K562 (cell line): ENCODE results near the gene PPA2. TPM values are rescaled to one million over a fixed set of nuclear protein-coding genes. Genes with fewer than 3 reads are reported as not detected.

Source experiments
- ATAC-seq: fragments of 200-7000 bp; cut with Tn5 transposase; 3 replicates; pipeline ENCODE4 v1.9.1; 2020; ENCODE audit warnings: moderate library complexity
- BruUV-seq: library from RNA; stranded (reverse); fragments of 400-500 nt; replicated peaks from 2 replicates; lab custom pipeline; 2021; lab: Mats Ljungman, UMichigan
- CTCF ChIA-PET: fragments of 300-600 bp; formaldehyde crosslinking; extraction: SDS; loops from one replicate; lab custom pipeline; 2021; ENCODE audit warnings: low intra/inter-chr PET ratio; lab: Yijun Ruan, JAX
- POLR2A ChIA-PET: fragments of 300-600, 350-650 bp; sonication (Branson Sonifier 250); formaldehyde crosslinking; extraction: SDS; loops from one replicate; lab custom pipeline; 2021; ENCODE audit warnings: antibody characterized with exemption, inconsistent platforms; lab: Yijun Ruan, JAX
- DNase-seq, 4 experiments: peaks; one replicate each; pipeline versions ENCODE4 v3.0.0 to v3.0.0-alpha.2; 2011 to 2018; ENCODE audit warnings: low spot score in 3 of 4, mixed read lengths in 3 of 4; ENCODE audit errors: extremely low read depth in 1 of 4
- FAIRE-seq: peaks from 2 replicates; lab custom pipeline; 2011; peaks lifted over from hg19 to GRCh38; lab: Jason Lieb, UNC
- H2AFZ ChIP-seq: 2 replicates; pipeline ENCODE4 v1.6.0; 2011; ENCODE audit warnings: low read depth, low read length, control low read depth, inconsistent platforms
- H3K27ac ChIP-seq: fragments of 200-600 bp; 3 replicates; pipeline ENCODE4 v1.8.0; 2011; ENCODE audit warnings: low read depth, mild to moderate bottlenecking, control low read depth, inconsistent platforms, low read length, moderate library complexity, mixed read lengths; ENCODE audit errors: extremely low read depth
- H3K27me3 ChIP-seq, 2 experiments: fragments of 300-600 bp in 1 of 2; 2 replicates in 1 of 2; 3 replicates in 1 of 2; pipeline versions ENCODE4 v1.6.0 to v1.8.0; 2011; ENCODE audit warnings: inconsistent platforms in 2 of 2, low read length in 2 of 2, mild to moderate bottlenecking in 1 of 2, mixed read lengths in 1 of 2, moderate library complexity in 1 of 2; ENCODE audit not compliant: control insufficient read depth in 2 of 2, insufficient read depth in 2 of 2
- H3K36me3 ChIP-seq: fragments of 300-600 bp; 3 replicates; pipeline ENCODE4 v1.8.0; 2011; ENCODE audit warnings: mild to moderate bottlenecking, low read length, inconsistent platforms; ENCODE audit not compliant: control insufficient read depth, insufficient read depth
- H3K4me1 ChIP-seq, 2 experiments: fragments of 200-600 bp in 1 of 2; replicated peaks in 1 of 2; 2 replicates in 1 of 2; 3 replicates in 1 of 2; pipeline versions ENCODE4 v1.5.1 to v1.8.0; 2011; ENCODE audit warnings: inconsistent platforms in 2 of 2, low read length in 2 of 2, mild to moderate bottlenecking in 1 of 2, mixed read lengths in 1 of 2, moderate library complexity in 1 of 2; ENCODE audit not compliant: control insufficient read depth in 2 of 2, insufficient read depth in 2 of 2
- H3K4me2 ChIP-seq: 2 replicates; pipeline ENCODE4 v1.6.1; 2011; ENCODE audit warnings: low read length, control low read depth, inconsistent platforms, mixed read lengths; ENCODE audit not compliant: insufficient read depth
- H3K4me3 ChIP-seq: fragments of 200-600 bp; sonication (generic), shearing (Covaris generic); 2 replicates; pipeline ENCODE4 v1.5.1; 2016; ENCODE audit warnings: control low read depth, inconsistent platforms
- H3K79me2 ChIP-seq: fragments of 200-600 bp; 3 replicates; pipeline ENCODE4 v1.8.0; 2011; ENCODE audit warnings: low read length, inconsistent platforms; ENCODE audit not compliant: control insufficient read depth, insufficient read depth
- H3K9ac ChIP-seq, 2 experiments: 2 replicates each; pipeline versions ENCODE4 v1.6.0 to v1.6.1; 2011; ENCODE audit warnings: low read depth in 2 of 2, low read length in 2 of 2, control low read depth in 1 of 2, inconsistent platforms in 1 of 2, mild to moderate bottlenecking in 1 of 2, mixed read lengths in 1 of 2; ENCODE audit not compliant: insufficient read depth in 1 of 2
- H3K9me1 ChIP-seq: one replicate; pipeline ENCODE4 v1.6.0; 2011; ENCODE audit warnings: inconsistent platforms, mild to moderate bottlenecking, low read length, moderate library complexity; ENCODE audit not compliant: control insufficient read depth, insufficient read depth
- H3K9me3 ChIP-seq: replicated peaks from 2 replicates; pipeline ENCODE4 v1.5.1; 2011; ENCODE audit warnings: low read depth, low read length, inconsistent platforms; ENCODE audit not compliant: control insufficient read depth, insufficient read depth
- H4K20me1 ChIP-seq: replicated peaks from 2 replicates; pipeline ENCODE4 v1.6.1; 2011; ENCODE audit warnings: low read length, inconsistent platforms, mixed read lengths; ENCODE audit not compliant: control insufficient read depth, insufficient read depth
- BCL6 ChIP-seq: fragments of 250-450 bp; sonication (Bioruptor Pico); IDR thresholded peaks from 2 replicates; pipeline ENCODE4 v1.4.0; 2020
- CBX3 ChIP-seq, 2 experiments: IDR thresholded peaks; 1 replicate in 1 of 2; 2 replicates in 1 of 2; pipeline ENCODE4 v1.6.1; 2012; ENCODE audit warnings: inconsistent platforms in 2 of 2, low read length in 2 of 2, borderline replicate concordance in 1 of 2, control low read depth in 1 of 2
- CHD4 ChIP-seq: fragments of 200-600 bp; sonication (generic); IDR thresholded peaks from 3 replicates; pipeline ENCODE4 v1.6.1; 2012; ENCODE audit warnings: low read depth, mild to moderate bottlenecking, mixed read lengths, low read length, inconsistent platforms; ENCODE audit not compliant: insufficient read depth, insufficient replicate concordance, poor library complexity, severe bottlenecking
- GTF3C2 ChIP-seq: IDR thresholded peaks from 3 replicates; pipeline ENCODE4 v1.6.1; 2011; ENCODE audit warnings: borderline replicate concordance, mild to moderate bottlenecking, moderate library complexity; ENCODE audit not compliant: insufficient read length; ENCODE audit errors: extremely low read depth
- HMGN3 ChIP-seq: IDR thresholded peaks from 2 replicates; pipeline ENCODE4 v1.6.1; 2011; ENCODE audit warnings: borderline replicate concordance, low read depth, mild to moderate bottlenecking, mixed read lengths, low read length; ENCODE audit not compliant: insufficient read length; ENCODE audit errors: extremely low read depth
- LEF1 ChIP-seq: fragments of 450-650 bp; IDR thresholded peaks from 2 replicates; pipeline ENCODE4 v1.6.1; 2016; ENCODE audit warnings: mild to moderate bottlenecking
- MTA2 ChIP-seq: fragments of 450-650 bp; IDR thresholded peaks from 2 replicates; pipeline ENCODE4 v1.6.1; 2016; ENCODE audit warnings: low read depth
- POLR2G ChIP-seq: fragments of 200-400 bp; formaldehyde crosslinking; IDR thresholded peaks from 2 replicates; pipeline ENCODE4 v1.6.1; 2017; ENCODE audit warnings: low read depth, mild to moderate bottlenecking, antibody characterized with exemption, low read length, moderate library complexity
- STAG1 ChIP-seq: sonication (generic); formaldehyde crosslinking; IDR thresholded peaks from 2 replicates; pipeline ENCODE4 v1.5.0; 2020; ENCODE audit warnings: missing genetic modification reagents, borderline replicate concordance
- YY1 ChIP-seq, 3 experiments: IDR thresholded peaks; 2 replicates each; pipeline ENCODE4 v1.6.1; 2011; ENCODE audit warnings: low read length in 2 of 3, mild to moderate bottlenecking in 2 of 3, moderate library complexity in 2 of 3, borderline replicate concordance in 1 of 3, control low read depth in 1 of 3, low read depth in 1 of 3; ENCODE audit not compliant: insufficient read depth in 3 of 3, insufficient replicate concordance in 2 of 3, control insufficient read depth in 1 of 3, insufficient read length in 1 of 3; ENCODE audit errors: extremely low read depth in 1 of 3
- ZNF311 ChIP-seq: fragments of 250-450 bp; sonication (Bioruptor Pico); IDR thresholded peaks from 2 replicates; pipeline ENCODE4 v1.4.0; 2020; ENCODE audit warnings: mild to moderate bottlenecking, moderate library complexity
- WGBS: fragments of 100-300 bp; shearing (Covaris generic); methylation state at CpG from one replicate; pipeline ENCODE4 v1.1.6; 2016; ENCODE audit warnings: low coverage, mixed read lengths; ENCODE audit not compliant: insufficient coverage; ENCODE audit errors: missing lambda C conversion rate; 5-methylcytosine and 5-hydroxymethylcytosine counted together
- in situ Hi-C: fragments of 300-500 bp; cut with MboI; formaldehyde crosslinking; loops from 4 replicates; pipeline ENCODE4 v1.15.0; 2018; ENCODE audit warnings: inconsistent platforms, mixed read lengths
- intact Hi-C: fragments of 100-400 bp; cut with micrococcal nuclease; formaldehyde crosslinking; loops from 2 replicates; pipeline ENCODE4 v1.14.2; 2022
- polyA plus RNA-seq, 8 experiments: library from polyadenylated mRNA; depleted of rRNA in 4 of 8; stranded (reverse) in 5 of 8; unstranded in 3 of 8; fragments of >200 nt; fragmentation: Nextera tagmentation in 2 of 8; fragmentation: Illumina TruSeq in 1 of 8; extraction: Ambion mirVana in 2 of 8; extraction: Trizol in 1 of 8; gene quantifications; 2 replicates each; pipeline versions ENCODE4 v1.2.1 to v1.2.3, GENCODE V29; 2011 to 2014; ENCODE audit warnings: inconsistent platforms in 1 of 8, missing spikeins in 1 of 8
- total RNA-seq, 7 experiments: library from RNA; depleted of rRNA in 6 of 7; stranded (reverse); fragments of >200 nt in 6 of 7; fragmentation: Illumina TruSeq in 2 of 7; extraction: Trizol in 2 of 7; gene quantifications; 2 replicates each; pipeline versions ENCODE4 v1.2.1 to v1.2.3, GENCODE V29; 2011 to 2021; ENCODE audit warnings: low replicate concordance in 1 of 7

PPA2 gene
- total and polyA plus RNA-seq, 9 of the 15 experiments (the other 6 are each of a cell fraction or from before 2014, with no cell fraction given) = 48.3 to 190 (median 109) TPM

GRCh38 chr4:105417624-105418023, 56.2 kb downstream of the PPA2 start:
- H3K9me3 ChIP-seq = no peaks in the 10 kb centered on the region
- intact Hi-C loops (no loop called here), in situ Hi-C loops (no loop called here)
- ATAC-seq (no peak), FAIRE-seq (no peak), DNase-seq (no peak)
- H3K4me2 ChIP-seq = no peak overlapping the region
- H3K4me1 ChIP-seq = no peaks in the 10 kb centered on the region
- H2AFZ ChIP-seq = no peak overlapping the region
- no peak overlapping the region for H3K27ac ChIP-seq
- no peaks in the 10 kb centered on the region for H3K27me3 ChIP-seq
- no peak overlapping the region for H3K4me3 ChIP-seq
- peaks cover 21% of the 10 kb centered on the region; the same call in 1 of the 3 replicates for H3K36me3 ChIP-seq
- TF ChIP-seq POLR2G (no peak), CBX3 (IDR thresholded peaks at IDR 0.05; ENCODE audit: borderline replicate concordance in 1 of 2, low read length in 2 of 2) (no peak), GTF3C2 (no peak), CHD4 (no peak), LEF1 (no peak), STAG1 (CRISPR knock-in tag) (no peak), HMGN3 (no peak), BCL6 (CRISPR knock-in tag) (no peak), MTA2 (no peak), YY1 (IDR thresholded peaks at IDR 0.05; ENCODE audit: borderline replicate concordance in 1 of 3, control insufficient read depth in 1 of 3, extremely low read depth in 1 of 3, insufficient read depth in 3 of 3, insufficient read length in 1 of 3, insufficient replicate concordance in 2 of 3, low read depth in 1 of 3, low read length in 2 of 3) (no peak), ZNF311 (CRISPR knock-in tag) (no peak)
- no peaks in the 10 kb centered on the region for H3K9me1 ChIP-seq
- WGBS = 96% methylated on average over 5 of the region's 5 CpGs
- no TSS peak for BruUV-seq
- CTCF ChIA-PET = no interaction called here
- H3K9ac ChIP-seq = no peak overlapping the region
- POLR2A ChIA-PET = interaction anchor here (0.7 kb wide), 1 partner anchor 255 kb away, joined by 3 read pairs; no protein-coding TSS in a partner anchor
- H3K79me2 ChIP-seq = no peaks in the 10 kb centered on the region
- no peaks in the 10 kb centered on the region for H4K20me1 ChIP-seq
